Measurements from ENCODE around the gene RNF5. TPM values are rescaled to one million over a fixed set of nuclear protein-coding genes. Genes with fewer than 3 reads are reported as not detected.

RNF5 gene
- total and polyA plus RNA-seq, 9 of the 15 experiments (the other 6 are each of a cell fraction or from before 2014, with no cell fraction given) = 62.2 to 245 (median 129) TPM

- TF ChIP-seq SPI1 (IDR thresholded peaks at IDR 0.05; ENCODE audit: borderline replicate concordance, low read depth, low read length) (no peak), ZNF583 (CRISPR knock-in tag; IDR thresholded peaks at IDR 0.05) (peak; percentile 87; the same call in 1 of the 2 replicates), ZNF511 (CRISPR knock-in tag; IDR thresholded peaks at IDR 0.05) (no peak), STAT5A (IDR thresholded peaks at IDR 0.05; ENCODE audit: borderline replicate concordance, low read length) (peak; percentile 86), NBN (IDR thresholded peaks at IDR 0.05; ENCODE audit: low read depth) (peak; percentile 93; the same call in 1 of the 2 replicates), ZNF780A (CRISPR knock-in tag; IDR thresholded peaks at IDR 0.05) (no peak), SNIP1 (IDR thresholded peaks at IDR 0.05; ENCODE audit: low read depth) (no peak), THRA (IDR thresholded peaks at IDR 0.05) (no peak), SRSF1 (IDR thresholded peaks at IDR 0.05; ENCODE audit: low read depth, low read length) (no peak), ZBTB11 (CRISPR knock-in tag; IDR thresholded peaks at IDR 0.05) (peak in 1 of 3 experiments; percentile 82; a peak in 2 of 6 replicates), ZNF184 (CRISPR knock-in tag; IDR thresholded peaks at IDR 0.05) (no peak), ZNF75A (CRISPR knock-in tag; IDR thresholded peaks at IDR 0.05) (no peak), ZBTB7A (IDR thresholded peaks at IDR 0.05; ENCODE audit: borderline replicate concordance, control insufficient read depth, low read depth, low read length) (peak; percentile 64; the same call in 1 of the 2 replicates), ARHGAP35 (IDR thresholded peaks at IDR 0.05; ENCODE audit: partially characterized antibody) (no peak), CCNT2 (IDR thresholded peaks at IDR 0.05; ENCODE audit: borderline replicate concordance, extremely low read depth, insufficient read length, low read depth, low read length) (peak; percentile 73), ZNF436 (CRISPR knock-in tag; IDR thresholded peaks at IDR 0.05) (no peak)
- TF ChIP-seq, protein P1, sequence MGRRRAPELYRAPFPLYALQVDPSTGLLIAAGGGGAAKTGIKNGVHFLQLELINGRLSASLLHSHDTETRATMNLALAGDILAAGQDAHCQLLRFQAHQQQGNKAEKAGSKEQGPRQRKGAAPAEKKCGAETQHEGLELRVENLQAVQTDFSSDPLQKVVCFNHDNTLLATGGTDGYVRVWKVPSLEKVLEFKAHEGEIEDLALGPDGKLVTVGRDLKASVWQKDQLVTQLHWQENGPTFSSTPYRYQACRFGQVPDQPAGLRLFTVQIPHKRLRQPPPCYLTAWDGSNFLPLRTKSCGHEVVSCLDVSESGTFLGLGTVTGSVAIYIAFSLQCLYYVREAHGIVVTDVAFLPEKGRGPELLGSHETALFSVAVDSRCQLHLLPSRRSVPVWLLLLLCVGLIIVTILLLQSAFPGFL (CRISPR knock-in tag; IDR thresholded peaks at IDR 0.05) = no peak
- TF ChIP-seq, protein P2, sequence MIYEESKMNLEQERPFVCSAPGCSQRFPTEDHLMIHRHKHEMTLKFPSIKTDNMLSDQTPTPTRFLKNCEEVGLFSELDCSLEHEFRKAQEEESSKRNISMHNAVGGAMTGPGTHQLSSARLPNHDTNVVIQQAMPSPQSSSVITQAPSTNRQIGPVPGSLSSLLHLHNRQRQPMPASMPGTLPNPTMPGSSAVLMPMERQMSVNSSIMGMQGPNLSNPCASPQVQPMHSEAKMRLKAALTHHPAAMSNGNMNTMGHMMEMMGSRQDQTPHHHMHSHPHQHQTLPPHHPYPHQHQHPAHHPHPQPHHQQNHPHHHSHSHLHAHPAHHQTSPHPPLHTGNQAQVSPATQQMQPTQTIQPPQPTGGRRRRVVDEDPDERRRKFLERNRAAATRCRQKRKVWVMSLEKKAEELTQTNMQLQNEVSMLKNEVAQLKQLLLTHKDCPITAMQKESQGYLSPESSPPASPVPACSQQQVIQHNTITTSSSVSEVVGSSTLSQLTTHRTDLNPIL (CRISPR knock-in tag; IDR thresholded peaks at IDR 0.05) = no peak
- TF ChIP-seq, protein P3, sequence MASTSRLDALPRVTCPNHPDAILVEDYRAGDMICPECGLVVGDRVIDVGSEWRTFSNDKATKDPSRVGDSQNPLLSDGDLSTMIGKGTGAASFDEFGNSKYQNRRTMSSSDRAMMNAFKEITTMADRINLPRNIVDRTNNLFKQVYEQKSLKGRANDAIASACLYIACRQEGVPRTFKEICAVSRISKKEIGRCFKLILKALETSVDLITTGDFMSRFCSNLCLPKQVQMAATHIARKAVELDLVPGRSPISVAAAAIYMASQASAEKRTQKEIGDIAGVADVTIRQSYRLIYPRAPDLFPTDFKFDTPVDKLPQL (IDR thresholded peaks at IDR 0.05; ENCODE audit: extremely low read depth, insufficient read length) = no peak
Observed at GRCh38 chr6:32167761-32168262, 10.4 kb upstream of the RNF5 start (continued).

Measured in K562 (cell line).